GM12801 (cell line): ENCODE results near the gene SPOPL.

Source experiments
- TF ChIP-seq, protein P1 (sequence below): IDR thresholded peaks from one replicate; pipeline ENCODE4 v1.5.1; 2011; ENCODE audit warnings: control low read depth; ENCODE audit not compliant: insufficient read length; ENCODE audit errors: extremely low read depth

Gene SPOPL

DNA sequence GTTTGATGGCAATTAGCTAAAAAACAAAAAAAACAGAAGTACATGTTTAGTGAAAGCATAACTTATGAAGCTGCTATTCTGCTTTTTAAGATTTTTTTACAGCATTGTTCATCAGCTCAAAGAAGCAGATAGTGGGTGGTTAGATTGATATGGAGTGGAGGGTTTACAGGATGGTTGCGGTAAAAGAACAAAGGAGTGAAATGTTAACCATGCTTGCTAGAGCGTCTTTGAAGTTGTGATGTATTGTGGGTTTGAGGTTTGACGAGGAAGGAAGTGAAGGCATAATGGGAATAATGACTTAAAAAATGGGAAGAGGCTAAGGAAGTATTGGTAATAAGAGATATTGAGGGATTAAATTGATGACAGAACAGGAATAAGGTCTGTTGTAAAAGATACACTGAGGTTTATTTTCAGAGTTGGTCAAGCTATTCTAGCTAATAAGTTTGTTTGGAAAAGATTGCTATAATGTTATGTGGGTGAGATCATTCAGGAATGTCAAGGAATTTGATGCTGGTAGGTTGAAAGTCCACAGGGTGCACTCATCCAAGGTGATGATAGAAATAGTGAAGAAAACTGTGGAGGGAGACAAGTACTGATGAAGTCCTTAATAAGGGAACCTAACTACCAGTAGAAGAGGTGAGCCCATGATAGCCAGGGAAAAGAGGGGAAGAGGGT lies 14.6 kb downstream of the SPOPL start:
- TF ChIP-seq, protein P1, sequence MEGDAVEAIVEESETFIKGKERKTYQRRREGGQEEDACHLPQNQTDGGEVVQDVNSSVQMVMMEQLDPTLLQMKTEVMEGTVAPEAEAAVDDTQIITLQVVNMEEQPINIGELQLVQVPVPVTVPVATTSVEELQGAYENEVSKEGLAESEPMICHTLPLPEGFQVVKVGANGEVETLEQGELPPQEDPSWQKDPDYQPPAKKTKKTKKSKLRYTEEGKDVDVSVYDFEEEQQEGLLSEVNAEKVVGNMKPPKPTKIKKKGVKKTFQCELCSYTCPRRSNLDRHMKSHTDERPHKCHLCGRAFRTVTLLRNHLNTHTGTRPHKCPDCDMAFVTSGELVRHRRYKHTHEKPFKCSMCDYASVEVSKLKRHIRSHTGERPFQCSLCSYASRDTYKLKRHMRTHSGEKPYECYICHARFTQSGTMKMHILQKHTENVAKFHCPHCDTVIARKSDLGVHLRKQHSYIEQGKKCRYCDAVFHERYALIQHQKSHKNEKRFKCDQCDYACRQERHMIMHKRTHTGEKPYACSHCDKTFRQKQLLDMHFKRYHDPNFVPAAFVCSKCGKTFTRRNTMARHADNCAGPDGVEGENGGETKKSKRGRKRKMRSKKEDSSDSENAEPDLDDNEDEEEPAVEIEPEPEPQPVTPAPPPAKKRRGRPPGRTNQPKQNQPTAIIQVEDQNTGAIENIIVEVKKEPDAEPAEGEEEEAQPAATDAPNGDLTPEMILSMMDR, result no peak

DNA sequence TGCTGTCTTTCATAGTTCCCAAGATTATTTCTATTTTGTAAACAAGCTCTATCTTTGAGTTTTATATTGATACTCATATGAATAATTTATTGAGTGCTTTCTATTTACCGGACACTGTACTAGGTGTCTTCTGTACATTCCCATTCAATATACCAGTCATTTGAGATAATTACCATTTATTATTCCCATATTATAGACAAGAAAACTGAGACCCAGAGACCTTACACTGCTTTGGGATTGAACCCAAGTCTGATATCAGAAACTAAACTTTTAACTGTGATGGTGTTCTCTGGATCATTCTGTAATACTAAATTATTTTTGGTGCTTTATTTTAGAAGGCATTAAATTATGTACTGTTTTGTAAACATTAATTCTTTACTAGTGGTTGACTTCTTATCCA lies 17.3 kb downstream of the SPOPL start:
- TF ChIP-seq, protein P1, result no peak

DNA sequence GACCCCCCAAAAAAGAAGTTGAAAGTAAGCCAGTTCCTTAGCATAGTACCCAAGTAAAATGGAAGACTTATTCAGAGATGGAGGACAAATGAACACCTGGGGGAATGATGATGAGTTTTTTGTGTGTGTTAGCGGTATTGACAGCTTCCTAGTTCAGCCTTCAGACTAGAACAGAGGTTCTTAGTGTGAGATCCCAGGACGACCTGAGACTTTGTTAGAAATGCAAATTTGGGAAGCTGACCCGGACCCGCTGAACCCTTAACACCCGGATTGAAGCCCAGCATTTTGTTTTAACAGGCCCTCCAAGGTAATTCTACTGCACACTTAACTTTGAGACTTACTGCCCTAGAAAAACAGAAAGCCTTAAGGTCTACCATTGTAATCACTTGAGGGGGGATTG lies 20.3 kb downstream of the SPOPL start:
- TF ChIP-seq, protein P1, result no peak

DNA sequence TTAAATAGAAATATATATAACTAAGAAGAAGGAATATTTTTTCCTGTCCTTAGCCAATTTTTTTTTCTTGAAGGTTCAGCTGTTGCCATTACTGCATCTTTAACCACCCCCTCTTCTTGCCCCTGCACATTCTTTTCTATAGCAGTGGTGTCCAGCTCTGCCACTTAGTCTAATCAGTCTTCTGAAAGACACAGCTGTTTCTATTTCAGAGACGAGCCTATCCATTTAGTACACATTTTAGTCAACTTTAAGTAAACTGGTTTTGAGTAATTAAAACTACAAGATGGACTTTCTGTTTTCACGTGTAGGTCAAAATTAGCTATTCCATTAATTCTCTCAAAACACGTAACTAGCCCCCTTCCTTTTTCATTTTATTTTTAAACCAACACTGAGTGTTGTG lies 21.0 kb downstream of the SPOPL start:
- TF ChIP-seq, protein P1, result no peak

DNA sequence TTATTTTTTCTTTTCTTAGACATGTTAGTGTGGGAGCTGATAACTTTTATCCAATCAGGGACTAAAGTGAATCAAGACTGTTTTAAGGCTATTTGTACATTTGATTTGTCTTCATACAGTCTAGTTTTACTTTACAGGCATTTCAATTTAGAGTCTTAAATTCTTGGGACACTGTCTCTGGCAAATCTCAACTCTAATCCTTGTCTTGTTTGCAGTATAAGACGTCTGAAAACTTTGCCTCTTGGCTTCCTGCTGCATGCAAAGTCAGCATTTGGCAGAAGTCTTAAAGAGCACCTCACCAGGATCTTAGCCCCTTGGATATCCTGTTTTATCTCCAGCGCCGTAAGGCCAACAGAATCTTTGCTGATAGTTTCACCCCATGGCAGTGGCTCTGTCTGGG lies 30.3 kb downstream of the SPOPL start:
- TF ChIP-seq, protein P1, result no peak

DNA sequence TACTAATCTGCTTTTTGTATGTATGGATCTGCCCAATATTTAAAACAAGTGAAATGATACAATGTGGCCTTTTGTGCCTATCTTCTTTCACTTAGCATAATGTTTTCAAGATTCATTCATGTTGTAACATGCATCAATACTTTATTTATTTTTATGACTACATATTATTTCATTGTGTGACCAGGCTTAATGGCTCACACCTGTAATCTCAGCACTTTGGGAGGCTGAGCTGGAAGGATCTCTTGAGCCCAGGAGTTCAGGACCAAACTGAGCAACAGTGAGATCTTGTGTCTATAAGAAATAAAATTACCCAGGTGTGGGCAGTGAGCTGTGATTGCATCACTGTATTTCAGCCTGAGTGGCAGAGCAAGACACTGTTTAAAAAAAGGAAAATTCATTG lies 33.2 kb downstream of the SPOPL start:
- TF ChIP-seq, protein P1, result no peak

DNA sequence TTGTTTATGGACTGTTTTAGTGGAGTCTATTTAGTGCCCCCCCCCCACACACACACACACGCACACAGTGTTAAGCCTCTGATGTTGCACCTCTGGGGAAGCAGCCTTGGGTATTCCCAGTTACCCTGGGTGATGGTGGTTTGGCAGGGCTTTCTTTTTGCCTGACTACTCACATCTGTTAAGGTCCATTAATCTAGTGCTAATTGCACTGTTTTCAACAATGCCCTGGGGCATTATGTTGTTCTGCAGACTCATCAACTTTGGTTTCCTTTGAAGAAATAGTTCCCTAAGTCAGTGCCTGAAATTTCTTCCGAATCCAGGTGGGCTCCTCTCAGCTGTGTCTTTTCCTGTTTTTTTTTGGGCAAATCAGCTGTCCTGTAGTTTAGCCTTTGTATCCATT lies 34.7 kb downstream of the SPOPL start:
- TF ChIP-seq, protein P1, result no peak

DNA sequence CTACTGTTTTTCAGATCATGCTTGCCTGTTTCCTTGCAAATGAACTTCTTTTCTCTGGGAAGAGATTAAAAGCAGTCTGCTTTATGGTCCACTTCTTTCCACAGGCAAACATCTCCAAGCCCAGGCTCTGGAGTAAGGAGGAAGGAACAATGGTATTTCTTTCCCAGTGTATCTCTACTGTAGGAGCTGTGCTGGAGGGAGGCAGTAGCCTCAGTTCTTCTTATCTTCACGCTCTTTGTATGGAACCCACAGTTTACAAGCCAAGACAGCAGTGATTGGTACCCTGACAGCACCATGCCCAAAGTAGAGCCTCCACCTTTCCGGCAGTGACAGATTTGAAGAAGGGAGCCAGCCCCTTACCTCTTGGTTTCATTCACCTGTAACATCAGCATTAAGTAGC lies 35.2 kb downstream of the SPOPL start:
- TF ChIP-seq, protein P1, result no peak
